Osteocyte (in vitro differentiated cells): ENCODE measurements around the gene GNA15. TPM values are rescaled to one million over a fixed set of nuclear protein-coding genes. Genes with fewer than 3 reads are reported as not detected.
"Not testable (repeated sequence)": the region's sequence is repeated elsewhere in the genome, so short reads cannot be mapped to it uniquely, and the experiment has no call there.

ENCODE experiments used
- DNase-seq: peaks from one replicate; pipeline ENCODE4 v3.0.0; 2021; ENCODE audit warnings: mixed read lengths; ENCODE audit not compliant: unreplicated experiment; ENCODE audit errors: extremely low spot score
- H3K27ac Mint-ChIP-seq: one replicate; pipeline ENCODE4 v1.8.0; 2021; ENCODE audit warnings: mild to moderate bottlenecking, mixed read lengths; ENCODE audit not compliant: unreplicated experiment
- H3K27me3 Mint-ChIP-seq: one replicate; pipeline ENCODE4 v1.8.0; 2021; ENCODE audit warnings: mixed read lengths; ENCODE audit not compliant: unreplicated experiment
- H3K36me3 Mint-ChIP-seq: one replicate; pipeline ENCODE4 v1.8.0; 2021; ENCODE audit warnings: mixed read lengths; ENCODE audit not compliant: unreplicated experiment
- H3K4me1 Mint-ChIP-seq: one replicate; pipeline ENCODE4 v1.8.0; 2021; ENCODE audit warnings: mixed read lengths; ENCODE audit not compliant: unreplicated experiment
- H3K4me3 Mint-ChIP-seq: one replicate; pipeline ENCODE4 v1.8.0; 2021; ENCODE audit warnings: mild to moderate bottlenecking, moderate library complexity, mixed read lengths; ENCODE audit not compliant: unreplicated experiment
- H3K9me3 Mint-ChIP-seq: one replicate; pipeline ENCODE4 v1.8.0; 2021; ENCODE audit warnings: mixed read lengths; ENCODE audit not compliant: unreplicated experiment
- CTCF ChIP-seq: fragments of 200-600 bp; sonication (generic); IDR thresholded peaks from 2 replicates; pipeline ENCODE4 v1.5.0; 2021; ENCODE audit warnings: antibody characterized with exemption, mild to moderate bottlenecking, moderate library complexity
- total RNA-seq: library from RNA; stranded (reverse); gene quantifications from 2 replicates; pipeline ENCODE4 v1.2.1, GENCODE V29; 2021

Gene GNA15
- total RNA-seq, 1 donor from 2014 or later = not detected

- Mint-ChIP-seq H3K27me3 (no peaks in the 10 kb centered on the region), H3K27ac (no peak overlapping the region), H3K36me3 (peaks cover 9% of the 10 kb centered on the region), H3K9me3 (no peaks in the 10 kb centered on the region), H3K4me3 (no peak overlapping the region), H3K4me1 (peaks cover 20% of the 10 kb centered on the region)
- TF ChIP-seq CTCF = no peak
- DNase-seq = no peak
Observed at GRCh38 chr19:3189702-3190469, 54.1 kb downstream of the GNA15 start.

GRCh38 chr19:3190470-3190770, 54.6 kb downstream of the GNA15 start:
- Mint-ChIP-seq H3K4me1 (peaks cover 20% of the 10 kb centered on the region), H3K27me3 (no peaks in the 10 kb centered on the region), H3K27ac (no peak overlapping the region), H3K9me3 (no peaks in the 10 kb centered on the region), H3K36me3 (peaks cover 9% of the 10 kb centered on the region), H3K4me3 (no peak overlapping the region)
- no peak for DNase-seq
- TF ChIP-seq CTCF = no peak

GRCh38 chr19:3190921-3191805, 55.3 kb downstream of the GNA15 start:
- DNase-seq = no peak
- H3K36me3 Mint-ChIP-seq = peaks cover 9% of the 10 kb centered on the region
- H3K9me3 Mint-ChIP-seq = no peaks in the 10 kb centered on the region
- no peaks in the 10 kb centered on the region for H3K27me3 Mint-ChIP-seq
- H3K27ac Mint-ChIP-seq = no peak overlapping the region
- no peak overlapping the region for H3K4me3 Mint-ChIP-seq
- peaks cover 20% of the 10 kb centered on the region for H3K4me1 Mint-ChIP-seq
- no peak for TF ChIP-seq CTCF

- H3K4me3 Mint-ChIP-seq, H3K27me3 Mint-ChIP-seq, H3K9me3 Mint-ChIP-seq, H3K27ac Mint-ChIP-seq, DNase-seq, H3K36me3 Mint-ChIP-seq: not testable (repeated sequence)
- H3K4me1 Mint-ChIP-seq = peaks cover 16% of the 10 kb centered on the region
Observed at GRCh38 chr19:3191806-3192104, 55.9 kb downstream of the GNA15 start.

GRCh38 chr19:3192228-3192635, 56.4 kb downstream of the GNA15 start:
- Mint-ChIP-seq H3K36me3 (peaks cover 9% of the 10 kb centered on the region), H3K4me3 (no peak overlapping the region), H3K9me3 (no peaks in the 10 kb centered on the region), H3K27me3 (no peaks in the 10 kb centered on the region), H3K4me1 (peaks cover 11% of the 10 kb centered on the region), H3K27ac (no peak overlapping the region)
- TF ChIP-seq CTCF = no peak
- DNase-seq = no peak
